GM12801 (cell line): Measurements from ENCODE around the gene TTC7B.

Experiments
- TF ChIP-seq, protein P1 (sequence below): IDR thresholded peaks from one replicate; pipeline ENCODE4 v1.5.1; 2011; ENCODE audit warnings: control low read depth; ENCODE audit not compliant: insufficient read length; ENCODE audit errors: extremely low read depth

Gene TTC7B

DNA sequence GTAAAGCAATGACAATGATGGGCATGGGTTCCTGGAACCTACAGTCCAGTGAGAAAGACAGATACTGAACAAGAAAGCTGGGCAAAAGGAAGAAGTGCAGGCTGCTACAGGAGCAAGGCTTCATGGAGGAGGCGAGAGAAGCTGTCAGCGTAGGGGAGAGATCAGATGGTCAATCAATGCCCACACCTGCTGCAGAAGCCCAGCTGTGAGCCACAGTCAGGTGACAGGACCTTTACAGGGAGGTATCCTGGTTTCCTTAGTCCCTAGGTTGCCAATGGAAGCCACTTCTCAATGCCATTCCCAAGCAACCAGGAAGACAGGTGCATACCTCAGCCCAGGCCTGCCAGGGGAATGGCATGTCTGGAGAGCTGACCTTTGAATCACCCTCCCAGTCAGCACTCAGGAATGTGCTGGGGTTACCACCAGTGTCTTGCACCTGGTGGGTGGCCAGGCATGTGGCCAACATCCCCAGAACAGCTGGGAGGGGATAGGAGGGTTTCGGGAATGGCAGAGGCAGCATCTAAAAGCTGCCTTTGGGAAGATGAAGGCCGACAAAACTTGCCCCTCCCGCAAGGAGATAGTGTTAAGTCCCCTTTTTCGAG is 170.3 kb downstream of the TTC7B start:
- TF ChIP-seq, protein P1, sequence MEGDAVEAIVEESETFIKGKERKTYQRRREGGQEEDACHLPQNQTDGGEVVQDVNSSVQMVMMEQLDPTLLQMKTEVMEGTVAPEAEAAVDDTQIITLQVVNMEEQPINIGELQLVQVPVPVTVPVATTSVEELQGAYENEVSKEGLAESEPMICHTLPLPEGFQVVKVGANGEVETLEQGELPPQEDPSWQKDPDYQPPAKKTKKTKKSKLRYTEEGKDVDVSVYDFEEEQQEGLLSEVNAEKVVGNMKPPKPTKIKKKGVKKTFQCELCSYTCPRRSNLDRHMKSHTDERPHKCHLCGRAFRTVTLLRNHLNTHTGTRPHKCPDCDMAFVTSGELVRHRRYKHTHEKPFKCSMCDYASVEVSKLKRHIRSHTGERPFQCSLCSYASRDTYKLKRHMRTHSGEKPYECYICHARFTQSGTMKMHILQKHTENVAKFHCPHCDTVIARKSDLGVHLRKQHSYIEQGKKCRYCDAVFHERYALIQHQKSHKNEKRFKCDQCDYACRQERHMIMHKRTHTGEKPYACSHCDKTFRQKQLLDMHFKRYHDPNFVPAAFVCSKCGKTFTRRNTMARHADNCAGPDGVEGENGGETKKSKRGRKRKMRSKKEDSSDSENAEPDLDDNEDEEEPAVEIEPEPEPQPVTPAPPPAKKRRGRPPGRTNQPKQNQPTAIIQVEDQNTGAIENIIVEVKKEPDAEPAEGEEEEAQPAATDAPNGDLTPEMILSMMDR = no peak

DNA sequence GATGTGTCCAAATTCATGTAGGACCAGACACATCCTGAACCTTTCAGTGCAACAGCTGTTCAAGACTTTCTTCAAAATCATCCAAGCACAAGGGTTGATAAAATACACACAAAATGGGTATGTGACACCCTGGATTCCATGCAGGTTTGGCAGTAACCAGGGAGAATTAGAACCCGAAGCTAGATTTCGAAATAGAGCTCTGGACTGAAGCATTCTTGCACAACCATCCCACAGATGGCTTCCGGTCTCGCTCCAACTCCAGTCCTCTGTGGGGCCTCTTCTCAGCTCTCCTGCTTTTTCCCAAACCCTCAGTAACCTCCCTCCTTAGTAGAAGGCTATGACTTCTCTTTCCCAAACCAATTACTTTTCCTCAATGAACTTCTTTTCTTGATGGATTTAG is 171.3 kb downstream of the TTC7B start:
- TF ChIP-seq, protein P1 = no peak

DNA sequence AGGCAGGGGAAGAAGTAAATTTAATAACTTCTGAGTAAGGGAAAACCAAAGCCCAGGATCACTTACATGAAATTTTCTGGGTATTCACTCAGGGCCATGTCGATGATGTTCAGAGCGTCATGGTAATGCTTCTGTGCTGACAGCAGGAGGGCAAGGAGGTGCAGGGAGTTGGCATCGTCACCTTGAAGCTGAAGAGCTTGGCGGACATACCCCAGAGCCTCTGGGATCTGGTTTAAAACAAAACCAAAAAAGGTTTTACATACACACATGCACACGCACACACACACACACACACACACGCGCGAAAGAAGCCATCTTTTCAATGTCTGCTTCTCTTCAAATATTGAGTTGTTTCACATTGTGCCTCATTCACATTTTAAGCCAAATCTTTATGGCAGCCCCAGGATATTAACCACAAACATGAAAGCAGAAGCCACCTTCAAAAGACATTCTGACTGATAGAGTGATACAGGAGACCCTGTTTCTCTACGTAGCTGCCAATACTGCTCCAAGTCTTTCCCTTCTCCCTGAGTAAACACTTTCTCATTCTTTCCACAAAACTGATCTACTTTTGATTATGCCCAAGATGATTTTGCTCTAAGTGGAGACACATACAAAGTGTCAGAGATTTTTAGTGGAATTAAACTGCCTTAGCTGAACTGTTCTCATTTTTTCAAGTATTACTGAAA is 172.1 kb downstream of the TTC7B start:
- TF ChIP-seq, protein P1 = no peak

DNA sequence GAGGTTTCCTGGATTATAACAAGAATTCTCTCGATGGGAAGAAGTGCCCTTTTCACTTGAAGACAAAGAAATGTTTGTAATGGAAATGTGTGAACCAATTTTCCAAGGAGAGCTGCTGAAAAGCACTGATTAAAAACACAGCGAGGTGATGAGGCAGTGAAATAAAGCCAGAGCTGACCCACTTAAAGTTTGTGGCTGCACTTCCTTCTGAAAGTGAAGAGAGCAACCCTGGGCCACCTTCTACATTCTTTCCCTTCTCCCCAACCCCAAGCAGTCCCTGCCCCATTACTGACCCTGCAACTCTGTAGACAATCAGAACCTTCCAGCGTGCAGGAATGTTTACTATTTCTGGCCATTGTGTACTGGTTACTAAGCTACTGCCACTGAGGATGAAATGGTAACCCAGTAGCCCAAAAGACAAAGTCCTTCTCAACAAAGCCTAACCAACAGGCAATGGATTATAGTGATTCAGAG is 173.9 kb downstream of the TTC7B start:
- TF ChIP-seq, protein P1 = no peak

DNA sequence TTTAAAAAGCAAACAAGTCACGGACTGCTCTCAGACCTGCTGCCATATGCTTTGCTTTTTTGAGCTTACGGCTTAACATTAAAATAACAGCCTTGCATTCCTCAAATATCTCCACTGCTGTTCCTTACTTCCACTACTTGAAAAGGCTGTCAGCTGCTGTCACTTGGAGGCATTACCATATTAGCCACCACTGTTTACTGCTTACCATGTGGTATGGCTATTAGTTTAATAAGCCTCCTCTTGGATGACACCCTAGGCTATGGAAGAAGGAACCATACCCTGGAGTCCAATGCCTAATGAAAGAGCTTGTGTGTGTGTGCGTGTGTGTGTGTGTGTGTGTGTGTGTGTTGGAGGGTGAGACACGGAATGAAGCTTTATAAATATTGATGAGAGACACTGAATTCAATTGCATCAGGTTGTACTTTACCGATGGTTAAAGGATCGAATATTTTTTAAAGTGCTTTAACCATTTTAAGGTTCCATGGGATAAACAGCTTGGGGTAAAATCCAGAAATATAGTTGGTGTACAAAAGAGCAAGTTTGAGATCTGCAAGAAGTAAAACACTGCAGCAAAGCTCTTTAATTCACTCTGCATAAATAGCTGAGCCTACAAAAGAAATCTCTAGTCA is 174.5 kb downstream of the TTC7B start:
- TF ChIP-seq, protein P1 = no peak

DNA sequence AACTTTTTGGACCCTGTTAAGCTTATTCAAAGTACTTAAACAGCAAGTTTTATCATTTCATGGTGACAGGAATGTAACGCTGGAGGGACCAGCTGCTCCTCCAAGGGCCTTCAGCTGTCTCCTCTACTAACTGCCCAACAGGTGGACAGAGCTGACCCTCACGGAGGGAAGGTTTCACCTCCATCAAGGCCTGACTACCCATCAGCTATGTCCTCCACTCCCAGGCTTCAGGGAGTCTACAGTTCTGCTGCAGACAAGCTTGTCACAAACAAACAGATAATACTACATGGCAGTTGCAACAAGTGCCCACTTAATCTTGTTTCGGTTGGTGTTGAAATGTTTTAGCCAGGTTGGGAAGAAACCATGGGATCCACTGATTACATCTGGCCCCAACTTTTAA is 175.1 kb downstream of the TTC7B start:
- TF ChIP-seq, protein P1 = no peak

DNA sequence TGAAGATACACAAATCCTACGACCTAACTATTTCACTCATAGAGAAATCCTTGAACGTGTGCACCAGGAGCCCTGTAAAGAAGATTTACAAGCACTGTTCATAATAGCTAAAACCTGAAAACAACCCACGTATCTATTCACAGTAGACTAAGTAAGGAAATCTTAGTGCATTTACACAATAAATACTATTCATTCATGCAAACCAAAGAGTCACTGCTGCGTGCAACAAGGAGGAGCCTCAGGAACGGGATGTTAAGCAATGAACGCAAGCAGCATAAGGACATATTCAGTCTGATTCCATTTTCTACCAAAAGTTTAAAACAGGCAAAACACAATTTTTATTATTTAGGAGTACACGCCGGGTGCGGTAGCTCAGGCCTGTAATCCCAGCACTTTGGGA is 176.6 kb downstream of the TTC7B start:
- TF ChIP-seq, protein P1 = no peak
